ENCODE data around the gene PLIN5. TPM values are rescaled to one million over a fixed set of nuclear protein-coding genes. Genes with fewer than 3 reads are reported as not detected.
A peak's percentile ranks its signal among the peaks of the same experiment; 100 is the strongest.

The PLIN5 gene
- total and polyA plus RNA-seq, 2 of the 8 experiments (the other 6 are each of a cell fraction or from before 2014, with no cell fraction given), result 2.0 to 2.5 TPM

DNA sequence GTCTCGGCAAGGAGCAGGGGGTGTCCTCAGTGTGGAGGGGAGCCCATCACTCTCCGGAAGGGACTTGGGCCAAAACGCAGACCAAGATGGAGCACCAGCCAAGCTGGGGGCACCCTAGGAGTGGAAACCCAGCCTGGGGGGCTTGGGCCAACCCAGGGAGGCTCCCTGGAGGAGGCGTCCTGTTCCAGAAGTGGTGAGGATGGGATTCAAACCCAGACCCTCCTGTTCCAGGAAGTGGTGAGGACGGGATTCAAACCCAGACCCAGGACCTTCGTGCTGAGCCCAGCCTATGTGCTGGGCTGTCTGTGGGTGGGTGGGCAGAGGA, 15.9 kb downstream of the PLIN5 start:
- Histone ChIP-seq H3K79me1 (ENCODE audit: low read depth, low read length) (no peaks in the 10 kb centered on the region), H3K79me2 (ENCODE audit: control insufficient read depth in 1 of 2, insufficient read depth in 2 of 2, low read length in 2 of 2) (no peaks in the 10 kb centered on the region), H3K56ac (replicated peaks; ENCODE audit: insufficient read length, low read depth, low read length) (no peak overlapping the region), H3K14ac (ENCODE audit: insufficient read length) (no peak overlapping the region), H2AFZ (ENCODE audit: low read length) (no peak overlapping the region), H4K20me1 (replicated peaks in 1 of 2; ENCODE audit: control insufficient read depth in 1 of 2, insufficient read depth in 2 of 2, low read length in 2 of 2) (no peaks in the 10 kb centered on the region), H3K4me1 (replicated peaks in 1 of 4; ENCODE audit: control insufficient read depth in 3 of 4, insufficient read depth in 4 of 4, low read length in 3 of 4) (peaks cover 0 to 3% (median under 1%) of the 10 kb centered on the region in 4 experiments; a peak in 4 of 7 replicates), H3K27me3 (replicated peaks in 1 of 4; ENCODE audit: control insufficient read depth in 3 of 4, extremely low read depth in 1 of 4, insufficient read depth in 3 of 4, low read length in 3 of 4) (peaks cover 0 to 22% (median 15%) of the 10 kb centered on the region in 4 experiments; a peak in 5 of 7 replicates), H3K4ac (replicated peaks; ENCODE audit: insufficient read length, low read depth, low read length) (no peak overlapping the region), H3K4me3 (ENCODE audit: extremely low read depth in 1 of 4, insufficient read depth in 2 of 4, low read depth in 3 of 4, low read length in 4 of 4) (no peak overlapping the region), H3K36me3 (ENCODE audit: control insufficient read depth in 2 of 4, insufficient read depth in 4 of 4, low read length in 3 of 4) (no peaks in the 10 kb centered on the region), H2BK15ac (ENCODE audit: low read length) (peak overlapping the region; percentile 53; the same call in 1 of the 2 replicates), H3K27ac (ENCODE audit: low read depth, low read length) (no peak overlapping the region), H2BK5ac (ENCODE audit: low read depth, low read length) (no peak overlapping the region), H3K23ac (ENCODE audit: insufficient read length) (no peak overlapping the region), H3K18ac (ENCODE audit: extremely low read depth, low read length) (no peak overlapping the region), H2AK5ac (ENCODE audit: low read depth, low read length) (no peak overlapping the region), H2BK12ac (ENCODE audit: low read depth, low read length) (0 out of 2 replicates have a peak overlapping the region, but pooled peaks have one; percentile 9), H4K5ac (ENCODE audit: insufficient read length, low read depth, low read length) (no peak overlapping the region), H4K91ac (replicated peaks; ENCODE audit: insufficient read length, low read length) (no peak overlapping the region), H3K9me3 (ENCODE audit: insufficient read depth in 2 of 2, low read depth in 1 of 2, low read length in 1 of 2) (no peaks in the 10 kb centered on the region), H3K23me2 (ENCODE audit: low read depth, low read length) (no peaks in the 10 kb centered on the region), H2BK20ac (ENCODE audit: low read length) (0 out of 2 replicates have a peak overlapping the region, but pooled peaks have one; percentile 8), H4K8ac (ENCODE audit: extremely low read depth, insufficient read depth, low read length) (0 out of 2 replicates have a peak overlapping the region, but pooled peaks have one; percentile 85), H3K9ac (replicated peaks in 1 of 4; ENCODE audit: extremely low read depth in 1 of 4, low read depth in 3 of 4, low read length in 3 of 4) (no peak overlapping the region), H2BK120ac (replicated peaks; ENCODE audit: low read depth, low read length) (no peak overlapping the region), H3K4me2 (ENCODE audit: insufficient read depth in 1 of 2, low read depth in 2 of 2, low read length in 2 of 2) (no peak overlapping the region)
- DNase-seq (ENCODE audit: low read depth in 1 of 2, low spot score in 2 of 2), result no peak
- ChIA-PET CTCF (ENCODE audit: partially characterized antibody) (interaction anchor here (8.9 kb wide), 1 partner anchor 18 kb away, joined by 174 read pairs; the partner anchor contains the start of genes LRG1 and PLIN5), POLR2A (ENCODE audit: partially characterized antibody) (interaction anchor here (1.2 to 3.8 kb wide), 5 partner anchors 11 to 114 kb away, joined by 3 to 27 read pairs (median 4); partner anchors contain the start of gene PLIN5)
- WGBS, 2 experiments (ENCODE audit: extremely low coverage in 1 of 2, insufficient coverage in 1 of 2, insufficient read length in 1 of 2, insufficient replicate concordance in 2 of 2, low coverage in 1 of 2, low lambda C conversion rate in 2 of 2, missing lambda C conversion rate in 1 of 2), result 93% methylated on average over 6 of the region's 6 CpGs; no CpG with 5 or more reads in 1 of the 2 experiments
- FAIRE-seq, result no peak
- TF ChIP-seq SAP30 (IDR thresholded peaks at IDR 0.05; ENCODE audit: insufficient read depth, insufficient replicate concordance, low read length) (no peak), CEBPB (IDR thresholded peaks at IDR 0.05; ENCODE audit: low read depth, low read length) (no peak), CBX5 (IDR thresholded peaks at IDR 0.05; ENCODE audit: low read depth, low read length) (no peak), FOSL1 (IDR thresholded peaks at IDR 0.05; ENCODE audit: insufficient read depth, low read depth, low read length) (no peak), RFX5 (IDR thresholded peaks at IDR 0.05; ENCODE audit: borderline replicate concordance, low read depth, low read length) (no peak), SIX5 (IDR thresholded peaks at IDR 0.05; ENCODE audit: low read depth, low read length) (no peak), TEAD4 (IDR thresholded peaks at IDR 0.05; ENCODE audit: low read depth, low read length) (no peak)
- TF ChIP-seq, protein P1, sequence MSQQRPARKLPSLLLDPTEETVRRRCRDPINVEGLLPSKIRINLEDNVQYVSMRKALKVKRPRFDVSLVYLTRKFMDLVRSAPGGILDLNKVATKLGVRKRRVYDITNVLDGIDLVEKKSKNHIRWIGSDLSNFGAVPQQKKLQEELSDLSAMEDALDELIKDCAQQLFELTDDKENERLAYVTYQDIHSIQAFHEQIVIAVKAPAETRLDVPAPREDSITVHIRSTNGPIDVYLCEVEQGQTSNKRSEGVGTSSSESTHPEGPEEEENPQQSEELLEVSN (IDR thresholded peaks at IDR 0.05), result no peak
